22Rv1 (cell line): ENCODE measurements around the gene CCDC177.

ENCODE experiments used
- ZFX ChIP-seq: fragments of 450-650 bp; IDR thresholded peaks from 2 replicates; pipeline ENCODE4 v1.6.1; 2017; ENCODE audit warnings: antibody characterized with exemption, borderline replicate concordance
- TF ChIP-seq, protein P1 (sequence below): fragments of 450-650 bp; IDR thresholded peaks from 2 replicates; pipeline ENCODE4 v1.5.1; 2017; ENCODE audit warnings: mild to moderate bottlenecking

DNA sequence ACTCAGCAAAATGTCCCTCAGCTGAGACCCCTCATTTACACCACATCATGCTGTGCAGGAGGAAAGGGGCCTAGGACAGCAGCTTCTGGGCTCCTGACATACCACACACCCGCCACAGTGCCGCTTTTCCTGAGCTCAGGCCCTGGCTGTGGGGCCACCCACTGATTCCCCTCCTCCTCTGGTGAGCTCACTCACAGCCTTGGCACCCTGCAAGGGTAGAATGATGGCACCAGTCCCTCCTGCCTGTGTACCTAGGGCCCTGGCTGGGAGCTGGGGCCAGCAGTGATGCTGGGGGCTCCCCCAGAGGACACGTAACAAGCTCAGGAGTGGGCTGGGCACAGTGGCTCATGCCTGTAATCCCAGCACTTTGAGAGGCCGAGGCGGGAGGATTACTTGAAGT lies 45.7 kb downstream of the CCDC177 start:
- TF ChIP-seq, protein P1, sequence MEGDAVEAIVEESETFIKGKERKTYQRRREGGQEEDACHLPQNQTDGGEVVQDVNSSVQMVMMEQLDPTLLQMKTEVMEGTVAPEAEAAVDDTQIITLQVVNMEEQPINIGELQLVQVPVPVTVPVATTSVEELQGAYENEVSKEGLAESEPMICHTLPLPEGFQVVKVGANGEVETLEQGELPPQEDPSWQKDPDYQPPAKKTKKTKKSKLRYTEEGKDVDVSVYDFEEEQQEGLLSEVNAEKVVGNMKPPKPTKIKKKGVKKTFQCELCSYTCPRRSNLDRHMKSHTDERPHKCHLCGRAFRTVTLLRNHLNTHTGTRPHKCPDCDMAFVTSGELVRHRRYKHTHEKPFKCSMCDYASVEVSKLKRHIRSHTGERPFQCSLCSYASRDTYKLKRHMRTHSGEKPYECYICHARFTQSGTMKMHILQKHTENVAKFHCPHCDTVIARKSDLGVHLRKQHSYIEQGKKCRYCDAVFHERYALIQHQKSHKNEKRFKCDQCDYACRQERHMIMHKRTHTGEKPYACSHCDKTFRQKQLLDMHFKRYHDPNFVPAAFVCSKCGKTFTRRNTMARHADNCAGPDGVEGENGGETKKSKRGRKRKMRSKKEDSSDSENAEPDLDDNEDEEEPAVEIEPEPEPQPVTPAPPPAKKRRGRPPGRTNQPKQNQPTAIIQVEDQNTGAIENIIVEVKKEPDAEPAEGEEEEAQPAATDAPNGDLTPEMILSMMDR: no peak
- TF ChIP-seq ZFX: no peak
